HFFc6 (cell line): ENCODE results near the gene IRF2BPL. TPM values are rescaled to one million over a fixed set of nuclear protein-coding genes. Genes with fewer than 3 reads are reported as not detected.

ENCODE experiments used
- DNase-seq: peaks from one replicate; pipeline ENCODE4 v3.0.0-alpha.2; 2018
- H3K27ac Mint-ChIP-seq: 2 replicates; pipeline ENCODE4 v1.8.0; 2020; ENCODE audit warnings: mild to moderate bottlenecking, mixed read lengths
- H3K27me3 Mint-ChIP-seq: 2 replicates; pipeline ENCODE4 v1.8.0; 2021; ENCODE audit warnings: mild to moderate bottlenecking, moderate library complexity, mixed read lengths; ENCODE audit not compliant: insufficient read depth
- H3K36me3 Mint-ChIP-seq: 2 replicates; pipeline ENCODE4 v1.8.0; 2021; ENCODE audit warnings: low read depth, mixed read lengths
- H3K4me1 Mint-ChIP-seq: 2 replicates; pipeline ENCODE4 v1.8.0; 2020; ENCODE audit warnings: low read depth, mixed read lengths
- H3K4me3 Mint-ChIP-seq: 2 replicates; pipeline ENCODE4 v1.8.0; 2020; ENCODE audit warnings: mild to moderate bottlenecking, moderate library complexity, mixed read lengths
- H3K9me3 Mint-ChIP-seq: 2 replicates; pipeline ENCODE4 v1.8.0; 2020; ENCODE audit warnings: mild to moderate bottlenecking, mixed read lengths
- total RNA-seq, 6 experiments: library from RNA; stranded (reverse); fragmentation: NEBNext Ultra II Directional; extraction: Animal tissue kit (Norgen Biotek cat#: 25700); gene quantifications; 2 replicates in 1 of 6; 3 replicates in 5 of 6; pipeline ENCODE4 v1.2.3, GENCODE V29; 2021
- TF ChIP-seq, protein P1 (sequence below): fragments of 200-600 bp; sonication (generic); IDR thresholded peaks from 2 replicates; pipeline ENCODE4 v1.5.0; 2021; ENCODE audit warnings: antibody characterized with exemption, mild to moderate bottlenecking

Gene IRF2BPL
- total RNA-seq, 6 experiments from 2014 or later = 37.1 to 46.3 (median 38.3) TPM

DNA sequence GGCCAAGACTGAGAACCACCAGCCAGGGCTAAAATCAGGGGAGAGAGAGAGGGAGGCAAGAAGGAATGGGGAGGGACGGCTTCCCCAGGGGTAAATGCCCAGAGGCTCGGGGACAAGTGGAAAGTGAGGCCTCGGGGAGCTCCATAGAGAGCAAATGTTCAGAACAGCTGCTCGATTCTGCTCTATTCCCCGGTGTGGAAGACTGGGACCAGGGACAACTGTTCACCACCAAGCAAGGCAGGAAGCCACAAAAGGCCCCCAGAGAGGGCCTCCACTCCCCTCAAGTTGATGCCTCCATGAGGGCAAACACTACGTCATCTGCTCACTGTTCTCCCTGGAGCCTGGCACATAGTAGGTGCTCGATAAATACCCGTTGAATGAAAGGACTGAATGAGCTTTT is 53.5 kb downstream of the IRF2BPL start:
- TF ChIP-seq, protein P1, sequence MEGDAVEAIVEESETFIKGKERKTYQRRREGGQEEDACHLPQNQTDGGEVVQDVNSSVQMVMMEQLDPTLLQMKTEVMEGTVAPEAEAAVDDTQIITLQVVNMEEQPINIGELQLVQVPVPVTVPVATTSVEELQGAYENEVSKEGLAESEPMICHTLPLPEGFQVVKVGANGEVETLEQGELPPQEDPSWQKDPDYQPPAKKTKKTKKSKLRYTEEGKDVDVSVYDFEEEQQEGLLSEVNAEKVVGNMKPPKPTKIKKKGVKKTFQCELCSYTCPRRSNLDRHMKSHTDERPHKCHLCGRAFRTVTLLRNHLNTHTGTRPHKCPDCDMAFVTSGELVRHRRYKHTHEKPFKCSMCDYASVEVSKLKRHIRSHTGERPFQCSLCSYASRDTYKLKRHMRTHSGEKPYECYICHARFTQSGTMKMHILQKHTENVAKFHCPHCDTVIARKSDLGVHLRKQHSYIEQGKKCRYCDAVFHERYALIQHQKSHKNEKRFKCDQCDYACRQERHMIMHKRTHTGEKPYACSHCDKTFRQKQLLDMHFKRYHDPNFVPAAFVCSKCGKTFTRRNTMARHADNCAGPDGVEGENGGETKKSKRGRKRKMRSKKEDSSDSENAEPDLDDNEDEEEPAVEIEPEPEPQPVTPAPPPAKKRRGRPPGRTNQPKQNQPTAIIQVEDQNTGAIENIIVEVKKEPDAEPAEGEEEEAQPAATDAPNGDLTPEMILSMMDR = no peak
- peaks cover 2% of the 10 kb centered on the region; the same call in 1 of the 2 replicates for H3K27me3 Mint-ChIP-seq
- no peak overlapping the region for H3K27ac Mint-ChIP-seq
- no peaks in the 10 kb centered on the region for H3K36me3 Mint-ChIP-seq
- peaks cover 8% of the 10 kb centered on the region for H3K4me1 Mint-ChIP-seq
- no peaks in the 10 kb centered on the region for H3K9me3 Mint-ChIP-seq
- no peak for DNase-seq
- no peak overlapping the region for H3K4me3 Mint-ChIP-seq

Other genes with a start within 250 kb of the IRF2BPL start
- gene ANGEL1, start 215.8 kb downstream of the IRF2BPL start, total RNA-seq = 1 to 10 TPM; 7.4 to 9.6 (median 8.0) TPM
- gene LRRC74A, start 202.3 kb downstream of the IRF2BPL start, total RNA-seq = not detected
- gene CIPC, start 69.5 kb upstream of the IRF2BPL start, total RNA-seq = 10 to 100 TPM in 4 of 6 experiments, 1 to 10 TPM in 2; 9.1 to 12.5 (median 11.5) TPM
- gene ZDHHC22, start 113.1 kb upstream of the IRF2BPL start, total RNA-seq = not detected
- under 1 TPM in 1 of 6 experiments, not detected in 5; 0.05 TPM for gene TMEM63C, start 153.1 kb upstream of the IRF2BPL start, total RNA-seq
- gene NGB, start 242.5 kb upstream of the IRF2BPL start, total RNA-seq = not detected